GM12878 (cell line): ENCODE measurements around the gene FAM120A. TPM values are rescaled to one million over a fixed set of nuclear protein-coding genes. Genes with fewer than 3 reads are reported as not detected.

Experiments
- ATAC-seq: fragments of 200-7000 bp; cut with Tn5 transposase; 3 replicates; pipeline ENCODE4 v1.9.1; 2020; ENCODE audit warnings: mild to moderate bottlenecking, moderate library complexity
- BruUV-seq: library from RNA; stranded (reverse); fragments of 400-500 nt; replicated peaks from 2 replicates; lab custom pipeline; 2021; lab: Mats Ljungman, UMichigan
- CTCF ChIA-PET: fragments of 300-600 bp; sonication (Branson Sonifier 250); formaldehyde crosslinking; extraction: SDS; loops from one replicate; lab custom pipeline; 2021; ENCODE audit warnings: inconsistent platforms; lab: Yijun Ruan, JAX
- POLR2A ChIA-PET: fragments of 350-600 bp; formaldehyde crosslinking; extraction: SDS; loops from one replicate; lab custom pipeline; 2021; ENCODE audit warnings: inconsistent platforms; lab: Charles Lee
- RAD21 ChIA-PET: fragments of 300-600 bp; sonication (Branson Sonifier 250); formaldehyde crosslinking; loops from one replicate; lab custom pipeline; 2023; ENCODE audit warnings: antibody characterized with exemption; ENCODE audit not compliant: unreplicated experiment; lab: Charles Lee
- SMC1A ChIA-PET: fragments of 300-600 bp; sonication (Branson Sonifier 250); formaldehyde crosslinking; loops from one replicate; lab custom pipeline; 2023; ENCODE audit not compliant: unreplicated experiment, uncharacterized antibody; lab: Charles Lee
- DNase-seq: peaks from one replicate; pipeline ENCODE4 v3.0.0-alpha.2; 2011; ENCODE audit warnings: low read depth, low spot score
- FAIRE-seq: peaks from 3 replicates; lab custom pipeline; 2011; peaks lifted over from hg19 to GRCh38; lab: Jason Lieb, UNC
- H2AFZ ChIP-seq: 2 replicates; pipeline ENCODE4 v1.6.0; 2011; ENCODE audit warnings: low read depth, low read length, control low read depth; ENCODE audit not compliant: control insufficient read depth
- H3K27ac ChIP-seq: 2 replicates; pipeline ENCODE4 v1.5.1; 2011; ENCODE audit warnings: control low read depth; ENCODE audit not compliant: control insufficient read depth, insufficient read depth
- H3K27me3 ChIP-seq, 2 experiments: replicated peaks in 1 of 2; 2 replicates each; pipeline versions ENCODE4 v1.6.0 to v1.6.1; 2011; ENCODE audit warnings: low read length in 1 of 2; ENCODE audit not compliant: control insufficient read depth in 2 of 2, insufficient read depth in 2 of 2
- H3K36me3 ChIP-seq, 2 experiments: 2 replicates each; pipeline ENCODE4 v1.5.1; 2011; ENCODE audit warnings: low read length in 1 of 2; ENCODE audit not compliant: control insufficient read depth in 2 of 2, insufficient read depth in 2 of 2
- H3K4me1 ChIP-seq: 2 replicates; pipeline ENCODE4 v1.6.1; 2011; ENCODE audit warnings: mild to moderate bottlenecking, low read length, moderate library complexity, mixed read lengths; ENCODE audit not compliant: control insufficient read depth, insufficient read depth
- H3K4me2 ChIP-seq: 2 replicates; pipeline ENCODE4 v1.6.0; 2011; ENCODE audit warnings: control low read depth; ENCODE audit not compliant: control insufficient read depth, insufficient read depth
- H3K4me3 ChIP-seq: fragments of 200-600 bp; sonication (generic); 2 replicates; pipeline ENCODE4 v1.5.1; 2016
- H3K79me2 ChIP-seq: 2 replicates; pipeline ENCODE4 v1.6.0; 2011; ENCODE audit warnings: low read length; ENCODE audit not compliant: control insufficient read depth, insufficient read depth
- H3K9ac ChIP-seq: 2 replicates; pipeline ENCODE4 v1.8.0; 2011; ENCODE audit warnings: low read length, control low read depth, mixed read lengths; ENCODE audit not compliant: control insufficient read depth, insufficient read depth
- H3K9me3 ChIP-seq: replicated peaks from 3 replicates; pipeline ENCODE4 v1.5.1; 2011; ENCODE audit warnings: mild to moderate bottlenecking, low read length; ENCODE audit not compliant: control insufficient read depth, insufficient read depth
- H4K20me1 ChIP-seq: 2 replicates; pipeline ENCODE4 v1.6.0; 2011; ENCODE audit not compliant: control insufficient read depth, insufficient read depth
- BRCA1 ChIP-seq: IDR thresholded peaks from 2 replicates; pipeline ENCODE4 v1.6.1; 2011; ENCODE audit warnings: low read depth, low read length, improper control_type of control experiment
- EED ChIP-seq: sonication (generic); IDR thresholded peaks from 2 replicates; pipeline ENCODE4 v1.6.1; 2016; ENCODE audit warnings: antibody characterized with exemption, low read depth
- NFYA ChIP-seq: IDR thresholded peaks from 2 replicates; pipeline ENCODE4 v1.6.1; 2011; ENCODE audit warnings: low read depth, mild to moderate bottlenecking, low read length, improper control_type of control experiment, borderline replicate concordance
- RCOR1 ChIP-seq: conservative IDR thresholded peaks from 2 replicates; pipeline ENCODE4 v1.6.1; 2012; ENCODE audit warnings: low read depth, low read length, improper control_type of control experiment
- SMAD1 ChIP-seq: fragments of 450-650 bp; IDR thresholded peaks from 2 replicates; pipeline ENCODE4 v1.6.1; 2018; ENCODE audit warnings: mild to moderate bottlenecking, low read depth; ENCODE audit not compliant: partially characterized antibody
- SREBF1 ChIP-seq: IDR thresholded peaks from 2 replicates; pipeline ENCODE4 v1.6.1; 2012; ENCODE audit warnings: mild to moderate bottlenecking, low read length
- ZBED1 ChIP-seq: IDR thresholded peaks from 2 replicates; pipeline ENCODE4 v1.6.1; 2016; ENCODE audit warnings: borderline replicate concordance
- ZBTB40 ChIP-seq: fragments of 450-650 bp; IDR thresholded peaks from 2 replicates; pipeline ENCODE4 v1.6.1; 2016; ENCODE audit warnings: mild to moderate bottlenecking, moderate library complexity, borderline replicate concordance
- ZNF207 ChIP-seq: fragments of 450-650 bp; IDR thresholded peaks from 2 replicates; pipeline ENCODE4 v1.6.1; 2014; ENCODE audit warnings: antibody characterized with exemption, mild to moderate bottlenecking, borderline replicate concordance
- ZNF217 ChIP-seq: fragments of 450-650 bp; IDR thresholded peaks from 2 replicates; pipeline ENCODE4 v1.6.1; 2017; ENCODE audit warnings: antibody characterized with exemption, mild to moderate bottlenecking
- ZNF274 ChIP-seq: IDR thresholded peaks from one replicate; pipeline ENCODE4 v1.8.0; 2011; ENCODE audit not compliant: insufficient read length, insufficient read depth
- ZNF687 ChIP-seq: fragments of 450-650 bp; IDR thresholded peaks from 2 replicates; pipeline ENCODE4 v1.6.1; 2017; ENCODE audit warnings: mild to moderate bottlenecking, moderate library complexity
- WGBS: methylation state at CpG from one replicate; pipeline ENCODE4 v1.1.6; 2016; ENCODE audit warnings: low lambda C conversion rate; ENCODE audit not compliant: insufficient replicate concordance, insufficient coverage; ENCODE audit errors: missing lambda C conversion rate; 5-methylcytosine and 5-hydroxymethylcytosine counted together
- in situ Hi-C: fragments of 300-500 bp; cut with MboI; formaldehyde crosslinking; loops from 9 replicates; pipeline ENCODE4 v1.14.3; 2018; ENCODE audit warnings: mixed read lengths
- intact Hi-C: fragments of 100-400 bp; cut with micrococcal nuclease; formaldehyde crosslinking; loops from one replicate; pipeline ENCODE4 v1.14.2; 2022; ENCODE audit not compliant: unreplicated experiment
- polyA plus RNA-seq, 11 experiments: library from polyadenylated mRNA; depleted of rRNA in 4 of 11; unstranded in 6 of 11; stranded (reverse) in 5 of 11; fragments of >200 nt; fragmentation: Nextera tagmentation in 4 of 11; fragmentation: Illumina TruSeq in 1 of 11; extraction: Ambion mirVana in 4 of 11; extraction: Trizol in 1 of 11; gene quantifications; 1 replicate in 1 of 11; 2 replicates in 10 of 11; pipeline versions ENCODE4 v1.2.1 to v1.2.3, GENCODE V29; 2011 to 2016; ENCODE audit warnings: inconsistent platforms in 2 of 11, missing spikeins in 2 of 11, low read depth in 1 of 11
- total RNA-seq, 4 experiments: library from RNA; depleted of rRNA in 3 of 4; stranded (reverse); fragments of >200 nt in 3 of 4; fragmentation: Illumina TruSeq in 1 of 4; extraction: Trizol in 1 of 4; gene quantifications; 2 replicates each; pipeline versions ENCODE4 v1.2.1 to v1.2.3, GENCODE V29; 2013 to 2021
- TF ChIP-seq, protein P1 (sequence below): IDR thresholded peaks from 2 replicates; pipeline ENCODE4 v1.6.1; 2012; ENCODE audit warnings: low read depth, low read length, improper control_type of control experiment

FAM120A gene
- total and polyA plus RNA-seq, 10 of the 15 experiments (the other 5 are each of a cell fraction or from before 2014, with no cell fraction given), result 13.1 to 89.6 (median 52.5) TPM

DNA sequence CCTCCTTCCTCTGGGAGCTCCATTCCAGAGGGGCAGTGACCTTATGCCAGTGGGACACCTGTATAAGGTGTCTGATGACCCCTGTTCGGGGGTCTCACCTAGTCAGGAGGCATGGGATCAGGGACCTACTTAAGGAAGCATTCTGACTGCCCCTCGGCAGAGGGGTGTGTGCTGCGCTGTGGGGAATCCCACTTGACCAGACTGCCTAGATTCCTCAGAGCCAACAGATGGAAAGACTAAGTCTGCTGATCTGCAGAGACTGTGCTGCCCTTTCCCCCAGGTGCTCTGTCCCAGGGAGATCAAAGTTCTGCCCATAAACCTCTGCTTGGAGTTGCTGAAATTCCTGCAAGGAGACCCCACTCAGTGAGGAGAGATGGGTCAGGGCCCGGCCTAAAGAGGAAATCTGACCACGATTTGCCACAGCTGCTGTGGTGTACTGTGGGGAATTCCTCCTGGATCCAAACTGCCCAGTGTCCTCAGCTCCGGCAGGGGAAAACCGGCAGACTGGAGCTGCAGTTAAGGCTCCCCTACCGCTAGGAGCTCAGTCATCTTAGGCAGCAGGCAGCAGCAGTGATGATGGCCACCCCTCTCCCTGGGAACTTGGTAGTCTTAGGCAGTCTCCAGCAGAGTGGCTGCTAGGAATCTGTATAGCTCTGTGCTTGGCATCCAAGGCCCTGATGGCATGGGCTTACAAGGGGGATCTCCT is 34.8 kb upstream of the FAM120A start (continued):
- TF ChIP-seq ZNF207 (no peak), EED (no peak), RCOR1 (no peak), ZBTB40 (no peak), SREBF1 (no peak), ZNF274 (no peak)
- TF ChIP-seq, protein P1, sequence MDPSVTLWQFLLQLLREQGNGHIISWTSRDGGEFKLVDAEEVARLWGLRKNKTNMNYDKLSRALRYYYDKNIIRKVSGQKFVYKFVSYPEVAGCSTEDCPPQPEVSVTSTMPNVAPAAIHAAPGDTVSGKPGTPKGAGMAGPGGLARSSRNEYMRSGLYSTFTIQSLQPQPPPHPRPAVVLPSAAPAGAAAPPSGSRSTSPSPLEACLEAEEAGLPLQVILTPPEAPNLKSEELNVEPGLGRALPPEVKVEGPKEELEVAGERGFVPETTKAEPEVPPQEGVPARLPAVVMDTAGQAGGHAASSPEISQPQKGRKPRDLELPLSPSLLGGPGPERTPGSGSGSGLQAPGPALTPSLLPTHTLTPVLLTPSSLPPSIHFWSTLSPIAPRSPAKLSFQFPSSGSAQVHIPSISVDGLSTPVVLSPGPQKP, result no peak

GRCh38 chr9:93417538-93417937 is 33.9 kb upstream of the FAM120A start:
- in situ Hi-C loops (no loop called here), intact Hi-C loops (no loop called here)
- Histone ChIP-seq H2AFZ (no peak overlapping the region), H3K27ac (no peak overlapping the region), H3K4me1 (no peaks in the 10 kb centered on the region), H3K36me3 (no peaks in the 10 kb centered on the region), H3K4me2 (no peak overlapping the region), H3K79me2 (no peaks in the 10 kb centered on the region), H3K9ac (no peak overlapping the region), H3K4me3 (no peak overlapping the region), H4K20me1 (no peaks in the 10 kb centered on the region), H3K27me3 (no peaks in the 10 kb centered on the region), H3K9me3 (peaks cover 7% of the 10 kb centered on the region; the same call in 2 of the 3 replicates)
- no peak for DNase-seq
- BruUV-seq, result no TSS peak
- CTCF ChIA-PET, result no interaction called here
- no peak for ATAC-seq
- RAD21 ChIA-PET, result no interaction called here
- SMC1A ChIA-PET, result no interaction called here
- POLR2A ChIA-PET, result no interaction called here
- WGBS, result 100% methylated on average over 1 of the region's 1 CpG
- FAIRE-seq, result no peak
- TF ChIP-seq ZBED1 (no peak), SMAD1 (no peak), ZNF687 (no peak), NFYA (no peak), ZNF217 (no peak), BRCA1 (no peak)
